ENCODE measurements around the gene RSPRY1. TPM values are rescaled to one million over a fixed set of nuclear protein-coding genes. Genes with fewer than 3 reads are reported as not detected.

RSPRY1 gene
- total RNA-seq, 1 donor from 2014 or later: 44.0 TPM

DNA sequence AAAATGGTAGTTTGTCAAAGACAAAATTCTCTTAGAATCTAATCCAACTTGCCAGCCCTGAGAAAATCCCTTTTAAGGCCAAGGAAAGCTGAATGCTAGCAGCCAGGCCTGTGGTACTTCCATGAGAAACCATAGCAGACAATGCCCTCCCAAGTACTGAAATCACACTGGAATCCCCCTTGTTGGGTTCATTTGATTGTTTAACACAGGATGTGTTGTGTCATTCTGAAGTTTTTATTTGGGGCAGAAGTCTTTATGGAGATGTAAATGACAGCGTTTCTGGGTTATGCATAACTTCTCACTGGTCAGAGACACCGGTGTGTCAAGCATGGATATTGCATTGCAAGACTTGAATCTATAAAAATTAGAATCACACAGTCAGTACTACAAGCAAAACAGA lies 53.0 kb downstream of the RSPRY1 start:
- Mint-ChIP-seq H3K27ac (no peak overlapping the region), H3K4me3 (no peak overlapping the region), H3K27me3 (ENCODE audit: low read depth) (no peaks in the 10 kb centered on the region), H3K36me3 (peaks cover 32% of the 10 kb centered on the region), H3K9me3 (peaks cover 5% of the 10 kb centered on the region), H3K4me1 (no peaks in the 10 kb centered on the region)
- TF ChIP-seq, protein P1, sequence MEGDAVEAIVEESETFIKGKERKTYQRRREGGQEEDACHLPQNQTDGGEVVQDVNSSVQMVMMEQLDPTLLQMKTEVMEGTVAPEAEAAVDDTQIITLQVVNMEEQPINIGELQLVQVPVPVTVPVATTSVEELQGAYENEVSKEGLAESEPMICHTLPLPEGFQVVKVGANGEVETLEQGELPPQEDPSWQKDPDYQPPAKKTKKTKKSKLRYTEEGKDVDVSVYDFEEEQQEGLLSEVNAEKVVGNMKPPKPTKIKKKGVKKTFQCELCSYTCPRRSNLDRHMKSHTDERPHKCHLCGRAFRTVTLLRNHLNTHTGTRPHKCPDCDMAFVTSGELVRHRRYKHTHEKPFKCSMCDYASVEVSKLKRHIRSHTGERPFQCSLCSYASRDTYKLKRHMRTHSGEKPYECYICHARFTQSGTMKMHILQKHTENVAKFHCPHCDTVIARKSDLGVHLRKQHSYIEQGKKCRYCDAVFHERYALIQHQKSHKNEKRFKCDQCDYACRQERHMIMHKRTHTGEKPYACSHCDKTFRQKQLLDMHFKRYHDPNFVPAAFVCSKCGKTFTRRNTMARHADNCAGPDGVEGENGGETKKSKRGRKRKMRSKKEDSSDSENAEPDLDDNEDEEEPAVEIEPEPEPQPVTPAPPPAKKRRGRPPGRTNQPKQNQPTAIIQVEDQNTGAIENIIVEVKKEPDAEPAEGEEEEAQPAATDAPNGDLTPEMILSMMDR (IDR thresholded peaks at IDR 0.05; ENCODE audit: unreplicated experiment): no peak
- no peak for DNase-seq (ENCODE audit: low spot score in 2 of 2, unreplicated experiment in 2 of 2)

DNA sequence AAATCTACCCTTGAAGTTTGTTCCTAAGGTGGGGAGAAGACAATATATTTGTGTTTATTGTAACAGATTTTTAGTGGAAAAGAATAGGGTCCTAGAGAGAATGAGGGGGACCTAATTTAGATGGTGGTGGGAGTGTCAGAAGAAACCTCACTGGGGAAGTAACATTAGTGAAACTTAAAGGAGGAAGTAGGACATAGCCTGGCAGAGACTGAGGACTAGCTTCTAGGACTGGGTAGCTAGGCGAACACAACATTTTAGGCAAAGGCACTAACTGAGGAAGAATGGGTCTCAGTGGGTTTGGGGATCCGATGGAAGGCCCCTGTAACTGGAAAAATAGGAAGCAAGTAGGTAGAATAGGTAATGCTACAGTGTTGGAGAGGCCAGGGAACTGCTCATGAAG lies 54.7 kb downstream of the RSPRY1 start:
- Mint-ChIP-seq H3K27me3 (ENCODE audit: low read depth) (no peaks in the 10 kb centered on the region), H3K4me1 (peaks cover 9% of the 10 kb centered on the region), H3K9me3 (peaks cover 5% of the 10 kb centered on the region), H3K36me3 (peaks cover 19% of the 10 kb centered on the region), H3K4me3 (no peak overlapping the region), H3K27ac (peak overlapping the region; percentile 74)
- DNase-seq (ENCODE audit: low spot score in 2 of 2, unreplicated experiment in 2 of 2): no peak
- TF ChIP-seq, protein P1 (IDR thresholded peaks at IDR 0.05; ENCODE audit: unreplicated experiment): no peak

DNA sequence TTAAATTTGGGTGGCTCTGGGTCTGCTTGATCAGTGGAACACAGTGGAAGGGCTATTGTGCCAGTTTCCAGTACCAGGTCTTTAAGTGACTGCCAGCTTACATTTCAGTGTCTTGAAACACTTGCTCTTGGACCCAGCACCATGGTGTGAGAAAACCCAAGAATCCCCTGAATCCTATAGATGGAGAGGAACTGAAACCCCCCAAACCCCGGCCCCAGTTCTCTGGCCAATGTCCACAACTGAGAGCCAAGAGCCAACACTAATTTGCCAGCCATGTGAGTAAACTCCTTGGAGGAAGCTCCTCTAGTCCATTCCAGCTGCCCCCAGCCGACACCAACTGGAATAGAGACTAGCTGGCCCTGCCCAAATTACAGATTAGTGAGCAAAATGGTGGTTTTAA lies 56.5 kb downstream of the RSPRY1 start:
- Mint-ChIP-seq H3K4me3 (no peak overlapping the region), H3K9me3 (no peaks in the 10 kb centered on the region)
- no peak for DNase-seq (ENCODE audit: low spot score in 2 of 2, unreplicated experiment in 2 of 2)

DNA sequence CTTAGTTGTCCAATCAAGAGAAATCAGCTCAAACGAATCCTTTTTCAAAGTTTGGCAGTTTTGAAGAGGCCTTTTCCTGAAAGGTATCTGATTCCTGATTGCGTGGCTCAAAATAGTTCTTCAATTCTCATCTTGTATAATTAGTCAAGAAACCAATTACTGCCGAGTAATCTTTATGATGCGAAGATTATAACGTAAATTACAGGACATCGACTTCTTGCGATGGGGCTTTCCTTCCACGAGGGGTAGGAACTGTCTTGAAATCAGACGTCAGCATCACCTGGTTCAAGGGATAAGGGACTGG lies 58.3 kb downstream of the RSPRY1 start:
- peaks cover 5% of the 10 kb centered on the region for H3K36me3 Mint-ChIP-seq
- H3K27ac Mint-ChIP-seq: peak overlapping the region; percentile 92
- peaks cover 14% of the 10 kb centered on the region for H3K4me1 Mint-ChIP-seq
- H3K9me3 Mint-ChIP-seq: no peaks in the 10 kb centered on the region
- no peaks in the 10 kb centered on the region for H3K27me3 Mint-ChIP-seq (ENCODE audit: low read depth)
- peak overlapping the region; percentile 85 for H3K4me3 Mint-ChIP-seq
- TF ChIP-seq, protein P1 (IDR thresholded peaks at IDR 0.05; ENCODE audit: unreplicated experiment): no peak
- DNase-seq (ENCODE audit: low spot score in 2 of 2, unreplicated experiment in 2 of 2): no peak

More for the DNA sequence above, 56.5 kb downstream of the RSPRY1 start:
- TF ChIP-seq, protein P1 (IDR thresholded peaks at IDR 0.05; ENCODE audit: unreplicated experiment): no peak
- H3K36me3 Mint-ChIP-seq: peaks cover 12% of the 10 kb centered on the region
- no peak overlapping the region for H3K27ac Mint-ChIP-seq
- H3K27me3 Mint-ChIP-seq (ENCODE audit: low read depth): no peaks in the 10 kb centered on the region
- H3K4me1 Mint-ChIP-seq: peaks cover 14% of the 10 kb centered on the region

DNA sequence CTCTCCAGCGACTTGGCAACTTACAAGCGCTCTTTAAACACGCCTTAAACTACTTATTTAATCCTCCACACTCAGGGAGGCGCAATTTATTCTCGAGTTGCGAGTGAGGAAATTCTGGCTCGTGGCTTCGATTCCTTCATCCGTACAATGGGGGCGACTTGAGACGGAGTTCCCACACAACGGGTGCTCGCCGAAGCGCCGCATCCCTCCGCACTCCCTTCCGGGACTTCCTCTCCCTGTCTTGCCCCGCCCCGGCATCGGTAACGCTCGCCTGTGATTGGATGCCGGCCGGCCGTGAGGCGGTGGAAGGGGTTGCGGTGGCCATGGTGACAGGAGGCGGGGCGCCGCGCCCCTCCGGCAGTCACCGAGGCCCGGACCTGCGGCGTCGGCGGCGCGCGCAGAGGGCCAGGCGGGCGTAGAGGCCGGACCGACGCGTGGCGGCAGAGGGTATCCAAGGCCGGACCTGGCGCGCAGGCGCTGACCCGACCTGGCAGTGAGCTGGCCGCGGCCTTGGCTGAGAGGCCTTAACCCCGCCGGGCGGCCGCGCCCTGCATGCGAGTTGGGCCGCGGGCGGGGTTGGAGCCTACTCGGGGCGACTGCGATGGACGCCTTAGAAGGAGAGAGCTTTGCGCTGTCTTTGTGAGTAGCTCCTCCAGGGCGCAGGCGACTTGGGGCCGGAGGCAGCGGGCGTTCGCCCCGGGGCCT lies 58.8 kb downstream of the RSPRY1 start, which contains the start of gene ARL2BP:
ARL2BP (plus strand) TSS at position 493 of the 705 bp plus-strand sequence; CDS start at position 602, 109 bp downstream.
- peaks cover 14% of the 10 kb centered on the region for H3K4me1 Mint-ChIP-seq
- H3K9me3 Mint-ChIP-seq: no peaks in the 10 kb centered on the region
- H3K4me3 Mint-ChIP-seq: peak within 1 kb of the TSS; percentile 85
- peak; percentile 96 to 97 for DNase-seq (ENCODE audit: low spot score in 2 of 2, unreplicated experiment in 2 of 2)
- TF ChIP-seq, protein P1 (IDR thresholded peaks at IDR 0.05; ENCODE audit: unreplicated experiment): no peak
- peaks cover 6% of the 10 kb centered on the region for H3K36me3 Mint-ChIP-seq
- H3K27ac Mint-ChIP-seq: peak within 1 kb of the TSS; percentile 92
- no peaks in the 10 kb centered on the region for H3K27me3 Mint-ChIP-seq (ENCODE audit: low read depth)
